AG04450 (cell line): ENCODE results near the gene CASP6. TPM values are rescaled to one million over a fixed set of nuclear protein-coding genes. Genes with fewer than 3 reads are reported as not detected.

Source experiments
- CTCF ChIA-PET: fragments of 300-600, 350-600 bp; formaldehyde crosslinking; extraction: SDS; loops from one replicate; lab custom pipeline; 2022; ENCODE audit warnings: antibody characterized with exemption, inconsistent platforms; lab: Charles Lee
- POLR2A ChIA-PET: fragments of 350-600 bp; formaldehyde crosslinking; extraction: SDS; loops from one replicate; lab custom pipeline; 2021; ENCODE audit warnings: antibody characterized with exemption, inconsistent platforms; lab: Yijun Ruan, JAX
- DNase-seq: peaks from one replicate; pipeline ENCODE4 v3.0.0-alpha.2; 2011; ENCODE audit warnings: low read depth, low spot score
- H3K27ac ChIP-seq: one replicate; pipeline ENCODE4 v1.5.1; 2012; ENCODE audit warnings: low read depth, low read length, control low read depth
- H3K27me3 ChIP-seq: one replicate; pipeline ENCODE4 v1.6.0; 2012; ENCODE audit warnings: low read length; ENCODE audit not compliant: control insufficient read depth, insufficient read depth
- H3K4me3 ChIP-seq: 2 replicates; pipeline ENCODE4 v1.5.1; 2011; ENCODE audit warnings: mild to moderate bottlenecking, low read depth, low read length, control low read depth
- H3K9me3 ChIP-seq: 2 replicates; pipeline ENCODE4 v1.5.1; 2012; ENCODE audit warnings: low read length; ENCODE audit not compliant: control insufficient read depth, insufficient read depth
- polyA plus RNA-seq: library from polyadenylated mRNA; depleted of rRNA; stranded (reverse); fragments of >200 nt; gene quantifications from 2 replicates; pipeline ENCODE4 v1.2.3, GENCODE V29; 2011
- TF ChIP-seq, protein P1 (sequence below): IDR thresholded peaks from 2 replicates; pipeline ENCODE4 v1.5.1; 2011; ENCODE audit warnings: low read depth, low read length, control low read depth, inconsistent platforms

CASP6 gene
- polyA plus RNA-seq, 1 experiment: 44.8 TPM

DNA sequence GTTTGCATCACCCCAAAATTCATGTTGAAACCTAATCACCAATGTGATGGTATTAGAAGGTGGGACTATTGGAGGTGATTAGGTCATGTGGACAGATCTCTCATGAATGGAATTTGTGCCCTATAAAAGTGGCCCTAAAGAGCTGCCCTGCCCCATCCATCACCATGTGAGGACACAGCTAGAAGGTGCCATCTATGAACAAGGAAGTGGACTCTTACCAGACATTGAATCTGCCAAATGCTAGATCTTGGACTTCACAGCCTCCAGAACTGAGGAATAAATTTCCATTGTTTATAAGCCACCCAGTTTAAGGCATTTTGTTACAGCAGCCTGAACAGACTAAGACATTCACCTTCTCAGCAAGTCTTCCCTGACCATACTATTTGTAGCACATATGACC, 19.1 kb upstream of the CASP6 start:
- Histone ChIP-seq H3K4me3 (no peak overlapping the region), H3K27me3 (no peaks in the 10 kb centered on the region), H3K9me3 (no peaks in the 10 kb centered on the region), H3K27ac (no peak overlapping the region)
- ChIA-PET CTCF (no interaction called here), POLR2A (no interaction called here)
- TF ChIP-seq, protein P1, sequence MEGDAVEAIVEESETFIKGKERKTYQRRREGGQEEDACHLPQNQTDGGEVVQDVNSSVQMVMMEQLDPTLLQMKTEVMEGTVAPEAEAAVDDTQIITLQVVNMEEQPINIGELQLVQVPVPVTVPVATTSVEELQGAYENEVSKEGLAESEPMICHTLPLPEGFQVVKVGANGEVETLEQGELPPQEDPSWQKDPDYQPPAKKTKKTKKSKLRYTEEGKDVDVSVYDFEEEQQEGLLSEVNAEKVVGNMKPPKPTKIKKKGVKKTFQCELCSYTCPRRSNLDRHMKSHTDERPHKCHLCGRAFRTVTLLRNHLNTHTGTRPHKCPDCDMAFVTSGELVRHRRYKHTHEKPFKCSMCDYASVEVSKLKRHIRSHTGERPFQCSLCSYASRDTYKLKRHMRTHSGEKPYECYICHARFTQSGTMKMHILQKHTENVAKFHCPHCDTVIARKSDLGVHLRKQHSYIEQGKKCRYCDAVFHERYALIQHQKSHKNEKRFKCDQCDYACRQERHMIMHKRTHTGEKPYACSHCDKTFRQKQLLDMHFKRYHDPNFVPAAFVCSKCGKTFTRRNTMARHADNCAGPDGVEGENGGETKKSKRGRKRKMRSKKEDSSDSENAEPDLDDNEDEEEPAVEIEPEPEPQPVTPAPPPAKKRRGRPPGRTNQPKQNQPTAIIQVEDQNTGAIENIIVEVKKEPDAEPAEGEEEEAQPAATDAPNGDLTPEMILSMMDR: no peak
- no peak for DNase-seq

DNA sequence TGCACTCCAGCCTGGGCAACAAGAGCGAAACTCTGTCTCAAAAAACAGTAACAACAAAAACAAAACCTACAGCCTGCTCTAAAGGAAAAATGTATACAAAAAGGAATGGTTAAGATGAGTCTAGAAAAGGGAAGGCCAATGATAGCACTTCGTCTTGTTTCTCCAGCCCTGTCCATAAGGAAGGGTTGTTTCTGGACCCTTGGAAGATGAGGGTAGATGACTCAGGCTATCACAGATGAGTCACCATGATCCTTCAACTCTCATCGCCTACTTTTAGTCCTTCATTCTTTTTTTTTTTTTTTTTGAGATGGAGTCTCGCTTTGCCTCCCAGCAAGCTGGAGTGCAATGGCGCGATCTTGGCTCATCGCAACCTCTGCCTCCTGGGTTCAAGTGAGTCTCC, 17.8 kb upstream of the CASP6 start:
- ChIA-PET POLR2A (no interaction called here), CTCF (no interaction called here)
- no peak overlapping the region for H3K4me3 ChIP-seq
- H3K9me3 ChIP-seq: no peaks in the 10 kb centered on the region
- no peaks in the 10 kb centered on the region for H3K27me3 ChIP-seq
- DNase-seq: no peak
- no peak overlapping the region for H3K27ac ChIP-seq
- TF ChIP-seq, protein P1: no peak

DNA sequence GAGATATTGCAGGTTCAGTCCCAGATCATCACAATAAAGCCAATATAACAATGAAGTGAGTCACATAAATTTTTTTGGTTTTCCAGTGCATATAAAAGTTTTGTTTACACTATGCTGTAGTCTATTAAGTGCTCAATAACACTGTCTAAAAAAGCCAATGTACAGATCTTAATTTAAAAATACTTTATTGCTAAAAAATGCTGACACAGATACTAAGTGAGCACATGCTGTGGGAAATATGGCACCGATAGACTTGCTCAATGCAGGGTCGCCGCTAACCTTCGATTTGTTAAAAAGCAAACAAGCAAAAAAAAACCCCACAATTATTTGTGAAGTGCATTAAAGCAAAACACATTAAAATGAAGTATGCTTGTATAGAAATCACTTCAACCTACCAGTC, 16.4 kb upstream of the CASP6 start:
- no peak overlapping the region for H3K4me3 ChIP-seq
- no peak overlapping the region for H3K27ac ChIP-seq
- H3K27me3 ChIP-seq: no peaks in the 10 kb centered on the region
- POLR2A ChIA-PET: no interaction called here
- TF ChIP-seq, protein P1: no peak
- DNase-seq: no peak
- CTCF ChIA-PET: no interaction called here
- H3K9me3 ChIP-seq: no peaks in the 10 kb centered on the region

DNA sequence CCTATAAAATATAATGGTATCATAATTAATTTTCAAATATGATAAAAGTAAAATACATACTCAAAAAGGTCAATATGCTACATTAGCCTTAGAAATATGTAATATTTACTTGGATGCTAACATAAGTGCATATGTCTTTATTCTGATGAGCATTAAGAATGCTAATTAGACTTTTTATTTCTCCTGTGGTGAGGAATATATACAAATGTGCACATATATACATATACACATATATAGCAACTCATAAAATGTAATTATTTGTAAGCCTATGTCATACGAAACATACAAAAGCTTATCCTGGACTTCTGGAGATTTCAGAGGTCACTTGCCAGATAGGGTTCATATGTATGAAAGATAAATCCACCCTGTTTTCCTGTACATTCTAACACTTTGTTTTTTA, 15.5 kb upstream of the CASP6 start:
- CTCF ChIA-PET: no interaction called here
- no peaks in the 10 kb centered on the region for H3K9me3 ChIP-seq
- DNase-seq: no peak
- H3K4me3 ChIP-seq: no peak overlapping the region
- TF ChIP-seq, protein P1: no peak
- H3K27me3 ChIP-seq: no peaks in the 10 kb centered on the region
- POLR2A ChIA-PET: no interaction called here
- H3K27ac ChIP-seq: no peak overlapping the region

DNA sequence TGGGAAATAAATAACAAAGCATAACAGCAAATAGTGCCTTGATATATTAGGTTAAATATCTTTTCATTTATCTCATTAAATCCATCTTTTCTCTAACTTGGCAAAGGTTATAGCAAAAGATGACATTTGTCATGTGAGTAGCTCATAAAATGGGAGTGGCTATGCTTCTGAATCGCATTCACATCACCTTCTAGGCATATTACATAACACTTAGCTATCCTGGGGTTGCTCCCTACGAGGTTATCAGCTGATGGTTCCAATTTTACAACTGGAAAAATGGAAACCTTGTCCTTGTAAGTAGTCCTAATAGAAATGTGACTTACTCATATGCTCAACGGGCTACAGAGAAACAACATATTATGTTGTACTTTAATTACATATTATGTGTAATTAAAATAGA, 10.3 kb upstream of the CASP6 start:
- Histone ChIP-seq H3K27ac (no peak overlapping the region), H3K4me3 (no peak overlapping the region), H3K9me3 (no peaks in the 10 kb centered on the region), H3K27me3 (no peaks in the 10 kb centered on the region)
- POLR2A ChIA-PET: no interaction called here
- CTCF ChIA-PET: no interaction called here
- TF ChIP-seq, protein P1: no peak
- DNase-seq: no peak
